ENCODE measurements around the gene ADGRB2. TPM values are rescaled to one million over a fixed set of nuclear protein-coding genes. Genes with fewer than 3 reads are reported as not detected.

Gene ADGRB2
- total RNA-seq, 1 experiment from 2014 or later: 12.3 TPM

DNA sequence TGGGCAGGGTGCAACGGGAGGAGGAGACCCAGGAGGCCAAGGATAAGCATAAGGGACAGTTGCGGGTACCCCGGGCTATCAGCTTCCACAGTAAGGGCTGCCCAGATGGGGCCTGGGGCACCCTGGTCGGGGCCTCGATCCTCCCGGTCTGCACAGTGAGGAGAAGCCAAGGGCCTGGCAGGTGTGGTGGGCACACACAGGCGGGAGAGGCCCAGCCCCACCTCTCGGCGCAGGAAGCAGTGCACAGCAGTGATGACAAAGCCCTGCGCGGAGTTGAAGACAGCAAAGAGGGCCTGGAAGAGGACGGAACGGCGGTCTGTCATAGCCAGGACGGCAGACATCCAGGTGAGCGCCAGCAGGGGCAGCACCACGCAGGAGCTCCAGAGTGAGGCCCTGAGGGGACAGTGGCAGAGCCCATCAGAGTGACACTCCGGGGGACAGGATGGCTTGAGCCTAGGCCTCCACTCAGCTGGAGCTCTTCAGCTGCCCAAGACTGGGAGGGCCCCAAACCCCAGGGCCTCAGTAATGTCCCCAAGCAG, 31.3 kb downstream of the ADGRB2 start:
- intact Hi-C loops (cut with micrococcal nuclease): no loop called here
- CTCF ChIA-PET: no interaction called here

DNA sequence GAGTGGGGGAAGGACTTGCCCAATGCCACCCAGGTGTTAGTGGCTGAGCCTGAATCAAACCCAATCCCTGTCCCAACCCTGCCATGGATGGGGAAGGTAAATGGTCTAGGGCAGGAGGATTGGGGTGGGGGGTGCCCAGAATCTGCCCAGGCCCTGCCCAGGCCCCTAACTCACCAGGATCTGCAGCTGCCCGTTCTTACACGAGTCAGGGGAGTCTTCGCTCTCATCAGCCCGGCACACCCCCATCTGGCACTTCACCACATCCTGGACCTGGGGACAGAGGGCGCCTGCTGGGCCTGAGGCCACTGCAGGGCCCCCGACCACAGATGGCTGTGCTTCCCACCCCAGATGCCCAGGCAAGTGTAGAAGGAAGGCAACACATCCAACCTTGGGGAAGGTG, 31.8 kb downstream of the ADGRB2 start:
- DNase-seq (no peak), ATAC-seq (no peak)
- Histone ChIP-seq H3K79me2 (ENCODE audit: low read length) (no peaks in the 10 kb centered on the region), H3K27ac (ENCODE audit: low read length) (no peak overlapping the region), H4K20me1 (ENCODE audit: low read length) (no peaks in the 10 kb centered on the region), H3K9me2 (replicated peaks; ENCODE audit: low read length) (no peaks in the 10 kb centered on the region), H3K4me2 (ENCODE audit: low read length) (no peak overlapping the region), H3K9me3 (ENCODE audit: low read length) (no peaks in the 10 kb centered on the region), H3K4me3 (ENCODE audit: low read length) (no peak overlapping the region), H3K9ac (ENCODE audit: low read length) (no peak overlapping the region), H2AFZ (ENCODE audit: low read length) (no peak overlapping the region), H3K4me1 (ENCODE audit: insufficient read depth, low read length) (no peaks in the 10 kb centered on the region), H3K36me3 (ENCODE audit: low read depth, low read length) (no peaks in the 10 kb centered on the region), H3F3A (ENCODE audit: low read length, unreplicated experiment) (no peaks in the 10 kb centered on the region), H3K27me3 (ENCODE audit: low read length) (no peaks in the 10 kb centered on the region)
- POLR2A ChIA-PET (ENCODE audit: unreplicated experiment): no interaction called here
- intact Hi-C loops (cut with micrococcal nuclease): no loop called here
- BruUV-seq (replicated peaks): no TSS peak
- CTCF ChIA-PET: no interaction called here
- no peak for TF ChIP-seq EZH2phosphoT487 (IDR thresholded peaks at IDR 0.05; ENCODE audit: borderline replicate concordance, low read length)

More for the DNA sequence above, 31.3 kb downstream of the ADGRB2 start:
- Histone ChIP-seq H3K4me2 (ENCODE audit: low read length) (no peak overlapping the region), H3K79me2 (ENCODE audit: low read length) (no peaks in the 10 kb centered on the region), H4K20me1 (ENCODE audit: low read length) (no peaks in the 10 kb centered on the region), H3K4me1 (ENCODE audit: insufficient read depth, low read length) (no peaks in the 10 kb centered on the region), H3K9ac (ENCODE audit: low read length) (no peak overlapping the region), H3K27ac (ENCODE audit: low read length) (no peak overlapping the region), H3K36me3 (ENCODE audit: low read depth, low read length) (no peaks in the 10 kb centered on the region), H3K9me3 (ENCODE audit: low read length) (no peaks in the 10 kb centered on the region), H3F3A (ENCODE audit: low read length, unreplicated experiment) (no peaks in the 10 kb centered on the region), H2AFZ (ENCODE audit: low read length) (no peak overlapping the region), H3K9me2 (replicated peaks; ENCODE audit: low read length) (no peaks in the 10 kb centered on the region), H3K4me3 (ENCODE audit: low read length) (no peak overlapping the region), H3K27me3 (ENCODE audit: low read length) (no peaks in the 10 kb centered on the region)
- DNase-seq (no peak), ATAC-seq (no peak)
- TF ChIP-seq EZH2 (IDR thresholded peaks at IDR 0.05; ENCODE audit: low read length, unreplicated experiment): no peak
- TF ChIP-seq, protein P1, sequence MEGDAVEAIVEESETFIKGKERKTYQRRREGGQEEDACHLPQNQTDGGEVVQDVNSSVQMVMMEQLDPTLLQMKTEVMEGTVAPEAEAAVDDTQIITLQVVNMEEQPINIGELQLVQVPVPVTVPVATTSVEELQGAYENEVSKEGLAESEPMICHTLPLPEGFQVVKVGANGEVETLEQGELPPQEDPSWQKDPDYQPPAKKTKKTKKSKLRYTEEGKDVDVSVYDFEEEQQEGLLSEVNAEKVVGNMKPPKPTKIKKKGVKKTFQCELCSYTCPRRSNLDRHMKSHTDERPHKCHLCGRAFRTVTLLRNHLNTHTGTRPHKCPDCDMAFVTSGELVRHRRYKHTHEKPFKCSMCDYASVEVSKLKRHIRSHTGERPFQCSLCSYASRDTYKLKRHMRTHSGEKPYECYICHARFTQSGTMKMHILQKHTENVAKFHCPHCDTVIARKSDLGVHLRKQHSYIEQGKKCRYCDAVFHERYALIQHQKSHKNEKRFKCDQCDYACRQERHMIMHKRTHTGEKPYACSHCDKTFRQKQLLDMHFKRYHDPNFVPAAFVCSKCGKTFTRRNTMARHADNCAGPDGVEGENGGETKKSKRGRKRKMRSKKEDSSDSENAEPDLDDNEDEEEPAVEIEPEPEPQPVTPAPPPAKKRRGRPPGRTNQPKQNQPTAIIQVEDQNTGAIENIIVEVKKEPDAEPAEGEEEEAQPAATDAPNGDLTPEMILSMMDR (conservative IDR thresholded peaks at IDR 0.05; ENCODE audit: low read depth, low read length): no peak
- no TSS peak for BruUV-seq (replicated peaks)
- POLR2A ChIA-PET (ENCODE audit: unreplicated experiment): no interaction called here

DNA sequence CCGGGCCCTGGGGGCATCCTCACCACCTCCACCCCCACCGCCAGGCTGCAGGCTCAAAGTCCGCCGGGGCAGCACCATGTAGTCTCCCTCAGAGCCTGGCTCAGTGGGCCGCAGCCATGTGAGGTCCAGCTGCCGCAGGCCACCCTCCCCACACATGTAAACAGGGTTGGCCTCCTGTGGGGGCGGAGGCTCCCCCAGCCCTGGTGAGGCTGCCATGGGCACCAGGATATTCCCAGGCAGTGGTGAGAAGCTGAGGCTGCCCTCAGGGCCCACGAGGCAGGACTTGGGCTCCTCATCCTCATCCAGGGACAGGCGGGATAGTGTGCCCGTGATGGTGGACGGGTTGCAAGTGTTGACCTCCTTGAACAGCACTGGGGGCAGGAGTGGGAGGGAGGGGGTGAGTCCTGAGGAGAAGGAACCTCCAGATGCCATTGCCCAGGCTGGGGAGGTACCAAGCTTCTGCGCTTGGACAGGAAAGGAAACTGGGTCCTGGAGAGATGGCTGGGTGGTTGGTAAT, 33.0 kb downstream of the ADGRB2 start:
- H3K79me2 ChIP-seq (ENCODE audit: low read length): no peaks in the 10 kb centered on the region
- no peaks in the 10 kb centered on the region for H4K20me1 ChIP-seq (ENCODE audit: low read length)
- H3K9ac ChIP-seq (ENCODE audit: low read length): no peak overlapping the region
- no peaks in the 10 kb centered on the region for H3K9me3 ChIP-seq (ENCODE audit: low read length)
- no peak for DNase-seq
- no peak overlapping the region for H3K4me2 ChIP-seq (ENCODE audit: low read length)
- H3F3A ChIP-seq (ENCODE audit: low read length, unreplicated experiment): no peaks in the 10 kb centered on the region
- H3K36me3 ChIP-seq (ENCODE audit: low read depth, low read length): no peaks in the 10 kb centered on the region
- TF ChIP-seq EZH2 (IDR thresholded peaks at IDR 0.05; ENCODE audit: low read length, unreplicated experiment) (no peak), EZH2phosphoT487 (IDR thresholded peaks at IDR 0.05; ENCODE audit: borderline replicate concordance, low read length) (no peak)
- TF ChIP-seq, protein P1 (conservative IDR thresholded peaks at IDR 0.05; ENCODE audit: low read depth, low read length): no peak
- no peak overlapping the region for H2AFZ ChIP-seq (ENCODE audit: low read length)
- H3K4me3 ChIP-seq (ENCODE audit: low read length): no peak overlapping the region
- H3K9me2 ChIP-seq (replicated peaks; ENCODE audit: low read length): no peaks in the 10 kb centered on the region
- no peaks in the 10 kb centered on the region for H3K4me1 ChIP-seq (ENCODE audit: insufficient read depth, low read length)
- no peaks in the 10 kb centered on the region for H3K27me3 ChIP-seq (ENCODE audit: low read length)
- H3K27ac ChIP-seq (ENCODE audit: low read length): no peak overlapping the region
- CTCF ChIA-PET: no interaction called here
- BruUV-seq (replicated peaks): no TSS peak
- no peak for ATAC-seq
- POLR2A ChIA-PET (ENCODE audit: unreplicated experiment): no interaction called here
- intact Hi-C loops (cut with micrococcal nuclease): no loop called here
